Spleen (tissue), 7 donors: ENCODE results near the gene PMM1.

Experiments used
- CTCF ChIP-seq, 11 experiments: fragments of 200-600 bp in 7 of 11; fragments of 450-650 bp in 4 of 11; sonication (generic) in 4 of 11; IDR thresholded peaks in 8 of 11; conservative IDR thresholded peaks in 3 of 11; 1 replicate in 7 of 11; 2 replicates in 4 of 11; pipeline versions ENCODE4 v1.4.0 to v1.8.0; 2016 to 2021; ENCODE audit warnings: antibody characterized with exemption in 11 of 11, inconsistent platforms in 4 of 11, mild to moderate bottlenecking in 1 of 11
- POLR2AphosphoS5 ChIP-seq, 3 donors: sonication (generic); formaldehyde crosslinking; IDR thresholded peaks; one replicate each; pipeline ENCODE4 v1.5.1; 2017; ENCODE audit warnings: antibody characterized with exemption in 3 of 3
- donor health status: DM: no; HTN: no; CAD: no; lungs with moderate emphysema.
- donor health status: DM: no; HTN: no; CAD: no.
- donor health status: DM: no; HTN: no; CAD: no.

GRCh38 chr22:41531715-41532477, 57.7 kb downstream of the PMM1 start:
- TF ChIP-seq CTCF (IDR thresholded peaks at IDR 0.05 in 8 of 11, conservative IDR thresholded peaks at IDR 0.05 in 3 of 11) (no peak), POLR2AphosphoS5 (IDR thresholded peaks at IDR 0.05) (no peak)
